HG03432 (cell line): ENCODE measurements around the gene MYOZ3.

ENCODE experiments used
- ATAC-seq: cut with Tn5 transposase; IDR thresholded peaks from one replicate; pipeline ENCODE4 v1.9.1; 2021; ENCODE audit warnings: mild to moderate bottlenecking, moderate library complexity; ENCODE audit not compliant: unreplicated experiment

MYOZ3 gene, protein sequence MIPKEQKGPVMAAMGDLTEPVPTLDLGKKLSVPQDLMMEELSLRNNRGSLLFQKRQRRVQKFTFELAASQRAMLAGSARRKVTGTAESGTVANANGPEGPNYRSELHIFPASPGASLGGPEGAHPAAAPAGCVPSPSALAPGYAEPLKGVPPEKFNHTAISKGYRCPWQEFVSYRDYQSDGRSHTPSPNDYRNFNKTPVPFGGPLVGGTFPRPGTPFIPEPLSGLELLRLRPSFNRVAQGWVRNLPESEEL

GRCh38 chr5:150661086-150661485 is at the start of gene MYOZ3:
MYOZ3 (plus strand) TSS chr5:150661251; CDS start chr5:150662942, 1,691 bp downstream.
- ATAC-seq, result no peak

GRCh38 chr5:150612405-150612804 is 48.6 kb upstream of the MYOZ3 start:
- ATAC-seq, result no peak

- ATAC-seq, result no peak
Observed at GRCh38 chr5:150612905-150613670, 48.0 kb upstream of the MYOZ3 start.

GRCh38 chr5:150613991-150614660 is 46.9 kb upstream of the MYOZ3 start:
- ATAC-seq, result no peak

DNA sequence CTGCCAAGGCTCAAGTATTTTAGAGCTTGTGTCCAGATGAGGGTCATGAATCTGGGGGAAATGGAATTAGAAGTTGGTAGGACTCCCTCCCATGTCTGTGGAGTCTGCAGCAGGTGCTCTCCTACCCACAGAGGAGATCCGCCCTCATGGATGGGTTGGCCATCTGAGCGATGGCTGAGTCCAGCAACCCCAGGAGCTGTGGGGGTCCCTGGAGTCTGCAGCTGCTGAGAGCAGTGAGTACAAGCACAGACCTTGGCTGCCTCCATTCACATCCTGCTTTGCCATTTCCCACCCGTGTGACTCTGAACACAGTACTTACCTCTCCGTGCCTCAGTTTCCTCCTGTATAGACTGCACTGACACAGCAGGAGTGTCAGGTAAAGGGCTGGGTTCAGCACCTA is 46.4 kb upstream of the MYOZ3 start:
- ATAC-seq, result no peak

DNA sequence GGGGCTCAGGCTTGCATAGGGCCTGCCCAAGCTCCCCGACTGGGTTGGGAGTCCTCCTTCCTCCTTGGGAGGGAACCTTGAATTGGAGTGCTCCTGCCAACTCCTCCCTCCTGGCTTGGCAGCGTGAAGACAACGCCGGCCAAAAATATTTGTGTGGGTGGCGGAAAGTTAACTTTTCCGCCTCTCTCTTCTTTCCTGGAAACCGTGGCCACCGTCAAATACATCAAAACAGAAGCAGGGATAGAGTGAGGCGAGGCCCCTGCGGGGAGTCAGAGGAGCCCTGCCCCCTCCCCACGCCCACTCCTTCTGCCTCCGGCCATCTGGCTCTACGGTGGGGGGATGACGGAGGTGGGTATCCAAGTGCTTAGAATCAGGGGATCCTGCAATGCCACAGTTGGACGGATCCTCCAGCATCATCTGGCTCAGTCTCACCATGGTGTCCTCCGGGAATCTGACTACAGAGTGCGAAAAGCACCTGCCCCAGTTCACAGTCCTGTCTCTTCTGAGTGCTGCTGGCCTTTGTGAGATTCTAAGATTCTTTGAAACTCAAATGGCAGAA is 45.8 kb upstream of the MYOZ3 start:
- ATAC-seq, result no peak

DNA sequence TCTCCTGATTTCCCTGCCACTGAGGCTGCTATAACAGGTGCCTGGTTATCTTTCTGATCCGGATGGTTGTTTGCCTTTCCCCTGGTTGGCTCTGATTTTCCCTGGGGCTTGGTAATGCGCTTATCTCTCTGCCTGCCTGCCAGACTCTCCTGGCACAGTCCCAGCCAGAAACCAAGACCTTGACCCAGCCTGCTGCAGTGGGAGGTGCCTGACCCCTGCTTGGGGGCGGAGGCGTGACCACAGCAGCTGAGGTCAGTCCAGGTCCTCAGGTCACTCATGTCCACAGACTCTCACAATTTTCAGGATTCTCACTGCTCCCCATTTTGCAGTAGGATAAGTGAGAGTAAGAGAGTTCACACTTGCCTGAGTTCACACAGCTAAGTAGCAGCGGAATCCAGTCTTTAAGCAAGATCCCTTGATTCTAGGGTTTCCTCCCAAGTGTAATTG is 45.0 kb upstream of the MYOZ3 start:
- ATAC-seq, result no peak

GRCh38 chr5:150616506-150616905 is 44.5 kb upstream of the MYOZ3 start:
- no peak for ATAC-seq

DNA sequence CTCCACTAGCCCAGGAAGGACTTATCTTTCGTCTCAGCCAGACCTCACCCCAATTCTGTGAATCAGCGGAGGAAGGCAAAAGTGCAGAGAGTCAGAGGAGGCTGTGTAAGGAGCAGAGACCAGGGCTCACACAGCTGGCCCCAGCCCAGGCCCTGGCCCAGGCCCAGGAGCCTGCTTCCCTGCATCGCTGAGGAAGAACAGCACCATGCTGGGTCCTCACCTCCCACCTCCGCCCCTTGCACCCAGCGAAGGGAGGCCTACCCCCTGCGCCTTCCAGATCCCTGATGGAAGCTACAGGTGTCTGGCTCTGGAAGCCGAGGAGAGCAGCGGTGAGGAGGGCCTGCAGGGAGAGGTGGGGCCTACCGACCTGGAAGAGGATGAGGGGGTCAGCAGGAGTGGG is 42.9 kb upstream of the MYOZ3 start:
- ATAC-seq, result no peak

DNA sequence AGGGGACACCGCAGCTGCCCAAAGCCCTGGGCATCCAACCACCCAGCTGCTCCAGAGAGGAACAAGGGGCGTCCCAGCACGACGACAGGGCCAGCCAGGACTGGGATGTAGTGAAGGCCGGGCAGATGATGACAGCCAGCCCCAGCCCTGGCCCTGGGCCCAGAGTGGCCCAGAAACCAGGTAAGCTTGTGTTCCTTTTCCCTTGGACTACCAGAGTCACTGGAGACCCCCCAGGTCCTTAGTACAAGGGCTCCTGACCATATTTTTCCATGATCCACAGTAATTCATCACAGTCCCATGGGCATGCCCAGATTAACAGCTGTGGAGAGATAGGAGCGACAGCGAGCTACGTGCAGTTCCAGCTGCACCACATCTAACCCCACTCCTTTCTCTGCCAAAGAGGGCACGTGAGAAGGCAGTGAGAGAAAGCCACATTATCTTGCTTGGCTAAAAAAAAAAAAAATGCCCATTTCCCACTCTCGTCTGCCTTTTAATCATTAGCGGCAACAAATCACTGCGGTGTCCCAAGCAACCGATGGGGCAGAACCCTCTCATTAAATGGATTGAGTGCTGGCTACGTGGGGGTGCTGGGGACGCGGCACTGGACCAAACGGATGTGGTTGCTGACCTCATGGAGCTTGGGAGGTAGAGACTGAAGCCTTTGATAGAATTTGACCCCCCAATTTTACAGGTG is 42.3 kb upstream of the MYOZ3 start:
- ATAC-seq, result no peak

- no peak for ATAC-seq
Observed at GRCh38 chr5:150619359-150620230, 41.5 kb upstream of the MYOZ3 start.

GRCh38 chr5:150621301-150621700 is 39.8 kb upstream of the MYOZ3 start:
- no peak for ATAC-seq

GRCh38 chr5:150622157-150622556 is 38.9 kb upstream of the MYOZ3 start:
- no peak for ATAC-seq

DNA sequence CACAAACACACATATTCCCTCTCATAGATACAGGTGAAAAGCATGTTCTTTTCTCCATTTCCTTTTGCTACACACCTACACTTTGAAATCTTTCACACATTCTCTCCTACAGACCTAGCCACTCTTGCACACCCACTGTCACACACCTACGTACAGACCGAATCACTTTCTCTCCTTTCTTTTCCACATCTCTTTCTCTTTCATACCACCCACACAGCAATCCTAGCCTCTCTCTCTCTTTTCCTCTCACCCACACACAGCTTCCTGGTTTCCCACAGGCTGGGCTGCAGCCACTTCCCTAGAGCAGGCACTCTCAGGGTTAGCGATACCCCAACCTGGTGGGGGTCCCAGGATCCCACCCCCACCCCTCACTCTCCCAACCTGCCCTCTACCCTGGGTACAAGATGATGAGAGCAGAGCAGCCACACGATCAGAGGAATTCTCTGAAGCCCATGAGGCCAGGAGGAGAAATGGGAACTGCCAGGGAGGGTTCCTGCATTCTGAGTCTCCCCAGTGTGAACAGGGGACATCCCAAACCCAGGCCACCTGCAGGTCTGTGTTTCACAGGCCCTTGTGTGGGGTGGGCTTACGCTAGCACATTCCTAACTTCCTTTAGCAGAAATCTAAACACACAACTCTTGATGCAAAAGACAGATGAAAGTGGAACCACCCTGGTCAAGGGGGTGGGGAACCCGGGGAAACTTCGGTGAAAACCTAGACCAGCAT is 37.7 kb upstream of the MYOZ3 start:
- no peak for ATAC-seq

DNA sequence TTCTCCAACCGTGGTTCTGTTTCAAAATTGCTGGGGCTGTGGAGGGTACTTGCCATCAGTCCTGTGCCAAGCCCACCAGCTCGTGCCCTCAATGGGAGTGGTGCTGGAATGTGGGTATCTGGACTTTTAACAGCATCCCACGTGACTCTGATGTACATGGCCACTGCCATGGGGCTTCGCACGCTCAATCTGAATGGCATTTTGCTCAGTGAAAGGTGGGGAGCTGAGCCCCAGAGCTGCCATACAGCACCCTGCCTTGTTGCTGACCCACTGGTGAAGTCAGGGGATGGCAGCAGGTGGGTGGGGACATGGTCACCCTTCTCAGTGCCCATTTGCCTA is 37.2 kb upstream of the MYOZ3 start:
- ATAC-seq, result no peak

DNA sequence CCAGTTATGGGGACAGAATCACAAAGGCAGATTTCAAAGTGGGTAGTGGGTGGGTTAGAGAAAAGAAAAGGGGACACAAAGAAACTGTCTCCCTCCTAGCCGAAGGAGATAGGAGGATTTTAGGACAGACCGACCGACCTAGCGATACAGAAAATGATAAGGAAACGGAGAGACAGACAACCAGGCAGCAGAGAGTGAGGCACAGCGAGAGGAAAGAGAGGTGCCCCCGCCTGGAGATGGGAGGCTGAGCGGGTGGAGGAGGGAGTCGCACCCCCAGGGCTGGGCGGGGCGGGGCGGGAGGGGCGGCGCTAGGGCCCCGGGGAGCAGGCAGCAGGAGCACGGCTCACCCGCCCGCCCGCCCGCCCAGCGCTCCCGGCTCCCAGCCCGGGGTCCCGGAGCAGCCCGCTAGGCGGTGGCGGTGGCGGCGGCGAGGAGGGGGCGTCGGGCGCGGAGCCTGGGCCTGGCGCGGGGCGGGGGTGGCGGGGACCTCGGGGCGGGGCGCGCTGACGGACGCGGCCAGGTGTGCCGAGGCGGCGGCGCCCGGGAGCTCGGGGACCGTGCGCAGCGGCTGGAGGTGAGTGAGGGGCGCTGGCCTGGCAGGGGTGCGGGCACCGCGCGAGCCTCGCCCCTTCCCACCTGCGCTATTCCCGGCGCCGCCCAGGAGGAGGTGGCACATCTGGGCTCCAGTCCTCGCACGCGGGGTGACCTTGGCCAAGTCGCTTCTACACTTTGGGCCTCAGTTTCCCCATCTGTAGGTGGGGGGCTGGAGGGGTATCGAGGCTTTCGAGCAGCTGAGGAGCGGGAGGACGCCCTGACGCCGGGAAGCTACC is 36.5 kb upstream of the MYOZ3 start:
- peak; percentile 45 for ATAC-seq

- ATAC-seq, result no peak
Observed at GRCh38 chr5:150625164-150625535, 35.9 kb upstream of the MYOZ3 start.

GRCh38 chr5:150625831-150626746 is 35.0 kb upstream of the MYOZ3 start:
- ATAC-seq, result peak; percentile 61
